Neural crest cell (in vitro differentiated cells): ENCODE results near the gene ALOX12. TPM values are rescaled to one million over a fixed set of nuclear protein-coding genes. Genes with fewer than 3 reads are reported as not detected.
A peak's percentile ranks its signal among the peaks of the same experiment; 100 is the strongest.

ENCODE experiments used
- DNase-seq: peaks from one replicate; pipeline ENCODE4 v3.0.0; 2021; ENCODE audit warnings: low read depth, mixed read lengths, low spot score
- H3K27ac Mint-ChIP-seq: one replicate; pipeline ENCODE4 v1.8.0; 2021; ENCODE audit warnings: mild to moderate bottlenecking, mixed read lengths; ENCODE audit not compliant: unreplicated experiment
- H3K27me3 Mint-ChIP-seq: 2 replicates; pipeline ENCODE4 v1.8.0; 2021; ENCODE audit warnings: low read depth, mild to moderate bottlenecking, mixed read lengths
- H3K36me3 Mint-ChIP-seq: 2 replicates; pipeline ENCODE4 v1.8.0; 2021; ENCODE audit warnings: low read depth, mild to moderate bottlenecking, mixed read lengths
- H3K4me1 Mint-ChIP-seq: 2 replicates; pipeline ENCODE4 v1.8.0; 2021; ENCODE audit warnings: mixed read lengths
- H3K4me3 Mint-ChIP-seq: one replicate; pipeline ENCODE4 v1.8.0; 2021; ENCODE audit warnings: mild to moderate bottlenecking, mixed read lengths
- H3K9me3 Mint-ChIP-seq: 2 replicates; pipeline ENCODE4 v1.8.0; 2021; ENCODE audit warnings: mixed read lengths
- CTCF ChIP-seq: fragments of 200-600 bp; sonication (generic); conservative IDR thresholded peaks from 2 replicates; pipeline ENCODE4 v1.5.0; 2021; ENCODE audit warnings: antibody characterized with exemption, mild to moderate bottlenecking
- total RNA-seq: library from RNA; stranded (reverse); gene quantifications from 2 replicates; pipeline ENCODE4 v1.2.1, GENCODE V29; 2021

ALOX12 gene
- total RNA-seq, 1 donor from 2014 or later = 0.16 TPM

DNA sequence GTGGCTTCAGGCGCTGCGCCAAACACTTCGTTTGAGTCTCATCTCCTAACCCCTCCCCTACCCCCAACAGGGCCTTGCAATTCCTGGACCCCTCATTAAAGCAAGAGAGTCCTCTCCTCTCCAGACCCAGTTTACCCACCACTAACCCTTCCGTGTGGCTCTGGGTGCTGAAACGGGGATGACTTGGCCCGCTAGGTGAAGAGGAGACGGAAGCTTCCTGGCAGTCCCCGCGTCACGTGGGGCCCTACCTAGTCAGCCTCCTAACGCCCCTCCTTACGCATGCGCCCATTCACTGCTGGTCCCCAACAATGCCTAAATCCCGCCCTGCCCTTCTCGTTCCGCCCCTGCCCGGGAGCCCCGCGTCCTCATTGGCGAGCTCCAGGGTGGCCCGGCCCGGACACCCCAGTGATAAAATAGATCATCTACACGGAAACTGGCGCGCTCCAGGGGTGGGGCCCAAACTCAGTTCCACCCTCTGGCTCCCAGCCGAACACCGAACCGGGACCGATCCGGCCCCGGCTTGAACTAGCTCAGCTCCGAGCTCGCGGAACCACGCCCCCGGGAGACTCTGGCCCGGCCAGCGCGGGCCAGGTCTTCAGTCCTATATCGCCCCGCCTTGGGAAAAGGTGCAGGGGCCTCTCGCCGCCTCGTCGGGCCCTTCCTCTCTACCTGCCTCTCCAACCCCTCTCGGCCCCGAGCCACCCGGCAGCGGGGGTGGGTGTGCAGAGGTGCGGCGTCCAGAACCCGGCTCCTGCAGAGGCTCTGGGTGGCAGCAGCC lies 39.9 kb downstream of the ALOX12 start, which contains the start of gene SLC16A13:
Gene SLC16A13, plus strand, starts transcription at position 425 of the 778 bp plus-strand sequence. CDS start 368 bp downstream, outside the sequence.
- peak; percentile 86 for DNase-seq
- no peak for TF ChIP-seq CTCF

GRCh38 chr17:7038025-7038862 lies 42.4 kb downstream of the ALOX12 start:
- peaks cover 46% of the 10 kb centered on the region for H3K4me1 Mint-ChIP-seq
- TF ChIP-seq CTCF = peak; percentile 22
- H3K27ac Mint-ChIP-seq = no peak overlapping the region
- no peak for DNase-seq
- peaks cover 44% of the 10 kb centered on the region for H3K27me3 Mint-ChIP-seq
- no peaks in the 10 kb centered on the region for H3K9me3 Mint-ChIP-seq
- no peaks in the 10 kb centered on the region for H3K36me3 Mint-ChIP-seq
- peak overlapping the region; percentile 77 for H3K4me3 Mint-ChIP-seq

More for the DNA sequence above, 39.9 kb downstream of the ALOX12 start, which contains the start of gene SLC16A13:
- Mint-ChIP-seq H3K36me3 (no peaks in the 10 kb centered on the region), H3K27me3 (peaks cover 19% of the 10 kb centered on the region), H3K9me3 (no peaks in the 10 kb centered on the region), H3K4me3 (peak within 1 kb of the TSS; percentile 98), H3K4me1 (peaks cover 32% of the 10 kb centered on the region), H3K27ac (peak within 1 kb of the TSS; percentile 67)

- Mint-ChIP-seq H3K36me3 (no peaks in the 10 kb centered on the region), H3K9me3 (no peaks in the 10 kb centered on the region), H3K27me3 (peaks cover 58% of the 10 kb centered on the region), H3K4me1 (peaks cover 46% of the 10 kb centered on the region), H3K4me3 (peak overlapping the region; percentile 71), H3K27ac (no peak overlapping the region)
- DNase-seq = no peak
- TF ChIP-seq CTCF = no peak
These were observed 44.0 kb downstream of the ALOX12 start for GRCh38 chr17:7039832-7040231.

DNA sequence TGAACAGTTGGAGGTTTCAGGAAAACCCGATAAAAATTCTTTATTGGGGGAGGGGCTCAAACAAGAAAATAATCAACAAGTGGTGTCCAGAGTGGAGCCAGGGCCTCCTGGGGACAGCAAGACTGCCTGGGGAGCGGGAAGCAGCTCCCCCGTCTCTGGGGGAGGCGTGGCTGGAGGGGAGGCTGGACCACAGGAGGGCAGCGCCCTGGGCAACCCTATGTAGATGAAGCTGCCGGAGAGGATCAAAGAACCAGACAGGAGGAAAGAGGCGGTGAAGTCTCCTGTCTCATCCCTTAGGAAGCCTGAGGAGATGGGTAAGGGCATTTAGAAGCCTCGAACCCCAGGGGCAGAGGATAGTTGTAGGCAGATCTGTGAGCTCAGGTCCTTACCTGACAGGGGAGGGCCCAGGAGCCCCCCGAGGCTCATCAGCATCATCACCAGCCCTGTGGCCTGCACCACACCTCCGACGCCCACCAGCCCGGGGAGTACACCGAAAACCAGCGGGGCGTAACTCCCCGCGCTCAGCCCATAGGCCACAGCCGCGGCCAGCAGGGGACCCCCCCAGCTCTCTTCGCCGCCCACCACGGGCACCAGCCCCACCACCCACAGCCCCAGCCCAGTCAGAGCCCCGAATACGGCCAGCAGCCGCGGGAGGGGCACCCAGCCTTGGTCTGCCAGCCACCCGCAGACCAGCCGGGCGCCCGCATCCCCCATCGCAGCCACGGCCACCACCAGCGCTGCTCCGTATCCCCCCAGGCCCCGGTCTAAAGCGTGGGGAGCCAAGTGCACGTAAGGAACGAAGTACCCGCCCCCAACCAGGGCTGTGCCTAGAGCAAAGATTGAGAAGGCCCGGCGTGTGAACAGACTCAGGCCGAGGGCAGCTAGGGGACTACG lies 46.0 kb downstream of the ALOX12 start:
- Mint-ChIP-seq H3K27me3 (peaks cover 73% of the 10 kb centered on the region), H3K9me3 (no peaks in the 10 kb centered on the region), H3K4me3 (peak overlapping the region; percentile 76), H3K36me3 (no peaks in the 10 kb centered on the region), H3K4me1 (peaks cover 40% of the 10 kb centered on the region), H3K27ac (no peak overlapping the region)
- no peak for TF ChIP-seq CTCF
- no peak for DNase-seq
